K562 (cell line): ENCODE results near the gene JUN. TPM values are rescaled to one million over a fixed set of nuclear protein-coding genes. Genes with fewer than 3 reads are reported as not detected.

Experiments used
- CBX5 ChIP-seq: IDR thresholded peaks from 2 replicates; pipeline ENCODE4 v1.6.1; 2014; ENCODE audit warnings: low read depth, borderline replicate concordance
- WHSC1 ChIP-seq: IDR thresholded peaks from one replicate; pipeline ENCODE4 v1.6.1; 2012; ENCODE audit warnings: low read length, control low read depth, inconsistent platforms
- ZNF134 ChIP-seq: fragments of 250-450 bp; sonication (Bioruptor Pico); conservative IDR thresholded peaks from 2 replicates; pipeline ENCODE4 v1.4.0; 2020
- polyA plus RNA-seq, 8 experiments: library from polyadenylated mRNA; depleted of rRNA in 4 of 8; stranded (reverse) in 5 of 8; unstranded in 3 of 8; fragments of >200 nt; fragmentation: Nextera tagmentation in 2 of 8; fragmentation: Illumina TruSeq in 1 of 8; extraction: Ambion mirVana in 2 of 8; extraction: Trizol in 1 of 8; gene quantifications; 2 replicates each; pipeline versions ENCODE4 v1.2.1 to v1.2.3, GENCODE V29; 2011 to 2014; ENCODE audit warnings: inconsistent platforms in 1 of 8, missing spikeins in 1 of 8
- total RNA-seq, 7 experiments: library from RNA; depleted of rRNA in 6 of 7; stranded (reverse); fragments of >200 nt in 6 of 7; fragmentation: Illumina TruSeq in 2 of 7; extraction: Trizol in 2 of 7; gene quantifications; 2 replicates each; pipeline versions ENCODE4 v1.2.1 to v1.2.3, GENCODE V29; 2011 to 2021; ENCODE audit warnings: low replicate concordance in 1 of 7
- TF ChIP-seq, protein P1 (sequence below): sonication (generic); formaldehyde crosslinking; IDR thresholded peaks from 2 replicates; pipeline ENCODE4 v1.8.0; 2022; ENCODE audit warnings: mild to moderate bottlenecking, missing genetic modification reagents
- TF ChIP-seq, protein P2 (sequence below): fragments of 450-650 bp; IDR thresholded peaks from 2 replicates; pipeline ENCODE4 v1.6.1; 2016; ENCODE audit warnings: low read depth
- TF ChIP-seq, protein P3 (sequence below): fragments of 250-450 bp; sonication (Bioruptor Pico); IDR thresholded peaks from 2 replicates; pipeline ENCODE4 v1.8.0; 2022; ENCODE audit warnings: inconsistent platforms, mild to moderate bottlenecking, moderate library complexity, borderline replicate concordance

JUN gene
- total and polyA plus RNA-seq, 9 of the 15 experiments (the other 6 are each of a cell fraction or from before 2014, with no cell fraction given): 0.32 to 23.4 (median 4.0) TPM

DNA sequence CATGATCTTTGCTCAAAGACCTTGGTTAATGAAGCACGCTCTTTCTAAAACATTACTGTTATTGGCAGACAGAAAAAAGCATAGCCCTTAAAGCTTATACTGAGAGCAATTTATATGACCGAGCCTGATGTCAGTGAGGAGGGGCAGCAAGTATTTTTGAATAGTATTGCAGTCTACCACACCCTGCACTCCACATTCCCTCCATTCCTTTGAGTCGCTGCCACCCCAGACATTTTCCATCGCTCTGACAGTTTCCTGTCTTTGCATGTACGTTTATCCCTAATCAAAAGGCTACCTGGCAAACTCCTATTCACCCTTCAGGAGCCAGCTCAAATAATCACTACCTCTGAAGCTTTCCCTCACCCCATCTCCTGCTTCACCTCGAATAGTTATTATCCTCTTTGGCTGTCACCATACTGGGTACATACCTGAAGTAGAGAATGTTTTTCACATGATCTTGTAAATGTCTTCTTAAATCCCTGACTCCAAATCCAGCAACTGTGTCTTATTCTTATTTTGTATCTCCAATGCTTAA lies 5.5 kb upstream of the JUN start (continued):
- TF ChIP-seq, protein P1, sequence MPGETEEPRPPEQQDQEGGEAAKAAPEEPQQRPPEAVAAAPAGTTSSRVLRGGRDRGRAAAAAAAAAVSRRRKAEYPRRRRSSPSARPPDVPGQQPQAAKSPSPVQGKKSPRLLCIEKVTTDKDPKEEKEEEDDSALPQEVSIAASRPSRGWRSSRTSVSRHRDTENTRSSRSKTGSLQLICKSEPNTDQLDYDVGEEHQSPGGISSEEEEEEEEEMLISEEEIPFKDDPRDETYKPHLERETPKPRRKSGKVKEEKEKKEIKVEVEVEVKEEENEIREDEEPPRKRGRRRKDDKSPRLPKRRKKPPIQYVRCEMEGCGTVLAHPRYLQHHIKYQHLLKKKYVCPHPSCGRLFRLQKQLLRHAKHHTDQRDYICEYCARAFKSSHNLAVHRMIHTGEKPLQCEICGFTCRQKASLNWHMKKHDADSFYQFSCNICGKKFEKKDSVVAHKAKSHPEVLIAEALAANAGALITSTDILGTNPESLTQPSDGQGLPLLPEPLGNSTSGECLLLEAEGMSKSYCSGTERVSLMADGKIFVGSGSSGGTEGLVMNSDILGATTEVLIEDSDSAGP (CRISPR knock-in tag): no peak
- TF ChIP-seq, protein P2, sequence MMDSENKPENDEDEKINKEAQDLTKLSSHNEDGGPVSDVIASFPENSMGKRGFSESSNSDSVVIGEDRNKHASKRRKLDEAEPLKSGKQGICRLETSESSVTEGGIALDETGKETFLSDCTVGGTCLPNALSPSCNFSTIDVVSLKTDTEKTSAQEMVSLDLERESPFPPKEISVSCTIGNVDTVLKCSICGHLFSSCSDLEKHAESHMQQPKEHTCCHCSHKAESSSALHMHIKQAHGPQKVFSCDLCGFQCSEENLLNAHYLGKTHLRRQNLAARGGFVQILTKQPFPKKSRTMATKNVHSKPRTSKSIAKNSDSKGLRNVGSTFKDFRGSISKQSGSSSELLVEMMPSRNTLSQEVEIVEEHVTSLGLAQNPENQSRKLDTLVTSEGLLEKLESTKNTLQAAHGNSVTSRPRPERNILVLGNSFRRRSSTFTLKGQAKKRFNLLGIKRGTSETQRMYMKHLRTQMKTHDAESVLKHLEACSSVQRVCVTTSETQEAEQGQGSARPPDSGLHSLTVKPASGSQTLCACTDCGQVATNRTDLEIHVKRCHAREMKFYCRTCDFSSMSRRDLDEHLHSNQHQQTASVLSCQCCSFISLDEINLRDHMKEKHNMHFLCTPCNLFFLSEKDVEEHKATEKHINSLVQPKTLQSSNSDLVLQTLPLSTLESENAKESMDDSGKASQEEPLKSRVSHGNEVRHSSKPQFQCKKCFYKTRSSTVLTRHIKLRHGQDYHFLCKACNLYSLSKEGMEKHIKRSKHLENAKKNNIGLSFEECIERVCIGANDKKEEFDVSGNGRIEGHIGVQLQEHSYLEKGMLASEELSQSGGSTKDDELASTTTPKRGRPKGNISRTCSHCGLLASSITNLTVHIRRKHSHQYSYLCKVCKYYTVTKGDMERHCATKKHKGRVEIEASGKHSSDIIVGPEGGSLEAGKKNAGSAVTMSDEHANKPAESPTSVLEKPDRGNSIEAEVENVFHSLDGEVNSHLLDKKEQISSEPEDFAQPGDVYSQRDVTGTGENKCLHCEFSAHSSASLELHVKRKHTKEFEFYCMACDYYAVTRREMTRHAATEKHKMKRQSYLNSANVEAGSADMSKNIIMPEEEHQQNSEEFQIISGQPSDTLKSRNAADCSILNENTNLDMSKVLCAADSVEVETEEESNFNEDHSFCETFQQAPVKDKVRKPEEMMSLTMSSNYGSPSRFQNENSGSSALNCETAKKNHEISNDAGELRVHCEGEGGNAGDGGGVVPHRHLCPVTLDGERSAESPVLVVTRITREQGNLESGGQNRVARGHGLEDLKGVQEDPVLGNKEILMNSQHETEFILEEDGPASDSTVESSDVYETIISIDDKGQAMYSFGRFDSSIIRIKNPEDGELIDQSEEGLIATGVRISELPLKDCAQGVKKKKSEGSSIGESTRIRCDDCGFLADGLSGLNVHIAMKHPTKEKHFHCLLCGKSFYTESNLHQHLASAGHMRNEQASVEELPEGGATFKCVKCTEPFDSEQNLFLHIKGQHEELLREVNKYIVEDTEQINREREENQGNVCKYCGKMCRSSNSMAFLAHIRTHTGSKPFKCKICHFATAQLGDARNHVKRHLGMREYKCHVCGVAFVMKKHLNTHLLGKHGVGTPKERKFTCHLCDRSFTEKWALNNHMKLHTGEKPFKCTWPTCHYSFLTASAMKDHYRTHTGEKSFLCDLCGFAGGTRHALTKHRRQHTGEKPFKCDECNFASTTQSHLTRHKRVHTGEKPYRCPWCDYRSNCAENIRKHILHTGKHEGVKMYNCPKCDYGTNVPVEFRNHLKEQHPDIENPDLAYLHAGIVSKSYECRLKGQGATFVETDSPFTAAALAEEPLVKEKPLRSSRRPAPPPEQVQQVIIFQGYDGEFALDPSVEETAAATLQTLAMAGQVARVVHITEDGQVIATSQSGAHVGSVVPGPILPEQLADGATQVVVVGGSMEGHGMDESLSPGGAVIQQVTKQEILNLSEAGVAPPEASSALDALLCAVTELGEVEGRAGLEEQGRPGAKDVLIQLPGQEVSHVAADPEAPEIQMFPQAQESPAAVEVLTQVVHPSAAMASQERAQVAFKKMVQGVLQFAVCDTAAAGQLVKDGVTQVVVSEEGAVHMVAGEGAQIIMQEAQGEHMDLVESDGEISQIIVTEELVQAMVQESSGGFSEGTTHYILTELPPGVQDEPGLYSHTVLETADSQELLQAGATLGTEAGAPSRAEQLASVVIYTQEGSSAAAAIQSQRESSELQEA: no peak
- TF ChIP-seq CBX5 (no peak), ZNF134 (CRISPR knock-in tag) (no peak), WHSC1 (no peak)
- TF ChIP-seq, protein P3, sequence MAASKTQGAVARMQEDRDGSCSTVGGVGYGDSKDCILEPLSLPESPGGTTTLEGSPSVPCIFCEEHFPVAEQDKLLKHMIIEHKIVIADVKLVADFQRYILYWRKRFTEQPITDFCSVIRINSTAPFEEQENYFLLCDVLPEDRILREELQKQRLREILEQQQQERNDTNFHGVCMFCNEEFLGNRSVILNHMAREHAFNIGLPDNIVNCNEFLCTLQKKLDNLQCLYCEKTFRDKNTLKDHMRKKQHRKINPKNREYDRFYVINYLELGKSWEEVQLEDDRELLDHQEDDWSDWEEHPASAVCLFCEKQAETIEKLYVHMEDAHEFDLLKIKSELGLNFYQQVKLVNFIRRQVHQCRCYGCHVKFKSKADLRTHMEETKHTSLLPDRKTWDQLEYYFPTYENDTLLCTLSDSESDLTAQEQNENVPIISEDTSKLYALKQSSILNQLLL (CRISPR knock-in tag): no peak
